Astrocyte of the cerebellum (primary cell): ENCODE results near the gene KLHL10.
"Not testable (repeated sequence)": the region's sequence is repeated elsewhere in the genome, so short reads cannot be mapped to it uniquely, and the experiment has no call there.

Experiments used
- DNase-seq: peaks from one replicate; pipeline ENCODE4 v3.0.0-alpha.2; 2011; ENCODE audit warnings: low read depth
- H3K4me3 ChIP-seq: 2 replicates; pipeline ENCODE4 v1.5.1; 2011; ENCODE audit warnings: mild to moderate bottlenecking, low read depth, low read length, moderate library complexity
- CTCF ChIP-seq: IDR thresholded peaks from 2 replicates; pipeline ENCODE4 v1.5.1; 2012; ENCODE audit warnings: low read length, low read depth, moderate library complexity, mild to moderate bottlenecking; ENCODE audit errors: missing control alignments
- in situ Hi-C: cut with HindIII; loops from 2 replicates; pipeline ENCODE4 v1.10.0; 2017; ENCODE audit warnings: low sequenced_read_pairs

Gene KLHL10

GRCh38 chr17:41836550-41837196 lies 952 bp upstream of the KLHL10 start:
- DNase-seq: no peak
- TF ChIP-seq CTCF: no peak
- peak overlapping the region; percentile 77 for H3K4me3 ChIP-seq
- in situ Hi-C loops: no loop called here

GRCh38 chr17:41839448-41839847 lies 1.8 kb downstream of the KLHL10 start:
- H3K4me3 ChIP-seq, DNase-seq, in situ Hi-C loops: not testable (repeated sequence)

GRCh38 chr17:41840781-41841180 lies 3.2 kb downstream of the KLHL10 start:
- H3K4me3 ChIP-seq, DNase-seq, in situ Hi-C loops: not testable (repeated sequence)

DNA sequence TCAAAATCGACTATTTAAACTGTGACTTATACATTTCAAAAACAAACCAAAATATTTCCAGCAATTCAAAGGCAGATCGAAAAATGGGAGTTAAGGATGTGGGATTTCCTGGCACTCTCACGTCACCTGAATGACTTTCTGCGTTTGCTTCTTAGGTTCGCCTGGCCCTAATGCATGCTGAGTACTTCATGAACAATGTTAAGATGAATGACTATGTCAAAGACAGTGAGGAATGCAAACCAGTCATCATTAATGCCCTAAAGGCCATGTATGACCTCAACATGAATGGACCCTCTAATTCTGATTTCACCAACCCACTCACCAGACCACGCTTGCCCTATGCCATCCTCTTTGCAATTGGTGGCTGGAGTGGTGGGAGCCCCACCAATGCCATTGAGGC lies 7.3 kb downstream of the KLHL10 start:
- H3K4me3 ChIP-seq: no peak overlapping the region
- no peak for DNase-seq
- in situ Hi-C loops: no loop called here
- no peak for TF ChIP-seq CTCF

- no peak for DNase-seq
- no peak for TF ChIP-seq CTCF
- in situ Hi-C loops: no loop called here
- no peak overlapping the region for H3K4me3 ChIP-seq
These were observed 11.2 kb downstream of the KLHL10 start for GRCh38 chr17:41848788-41849187.

DNA sequence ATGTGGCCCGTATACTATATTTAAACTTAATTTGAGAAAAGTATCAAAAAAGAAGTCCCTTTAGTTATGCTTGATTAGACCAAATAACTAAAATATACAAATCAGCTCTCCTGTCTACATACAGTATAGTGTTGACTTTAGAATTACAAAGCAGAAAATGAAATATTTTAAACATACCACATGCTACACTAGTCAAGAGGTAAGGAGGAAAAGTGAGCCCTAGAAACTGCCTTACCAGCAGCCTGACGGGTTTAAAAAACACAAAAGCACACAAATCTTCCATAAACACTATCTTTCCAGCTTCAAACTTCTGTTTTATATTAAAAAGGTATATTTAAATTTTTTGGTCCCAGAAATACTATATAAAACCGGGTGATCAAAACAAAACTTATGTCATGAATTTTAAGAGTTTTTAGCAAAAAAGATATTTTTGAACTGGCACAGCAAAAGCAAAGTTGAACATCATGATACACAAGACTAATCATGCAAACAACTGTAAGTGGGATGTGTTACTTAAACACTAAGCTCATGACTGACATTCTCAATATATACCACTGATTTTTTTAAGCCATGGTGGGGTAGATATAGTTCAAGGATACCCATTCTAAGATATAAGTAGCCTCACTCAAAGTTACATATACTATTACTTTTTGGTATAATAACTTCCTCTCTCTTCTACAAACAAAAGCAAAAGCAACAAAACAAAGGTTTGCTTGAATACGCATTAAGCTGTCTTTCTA lies 11.8 kb downstream of the KLHL10 start:
- no peak for TF ChIP-seq CTCF
- DNase-seq: no peak
- H3K4me3 ChIP-seq: no peak overlapping the region
- in situ Hi-C loops: no loop called here

DNA sequence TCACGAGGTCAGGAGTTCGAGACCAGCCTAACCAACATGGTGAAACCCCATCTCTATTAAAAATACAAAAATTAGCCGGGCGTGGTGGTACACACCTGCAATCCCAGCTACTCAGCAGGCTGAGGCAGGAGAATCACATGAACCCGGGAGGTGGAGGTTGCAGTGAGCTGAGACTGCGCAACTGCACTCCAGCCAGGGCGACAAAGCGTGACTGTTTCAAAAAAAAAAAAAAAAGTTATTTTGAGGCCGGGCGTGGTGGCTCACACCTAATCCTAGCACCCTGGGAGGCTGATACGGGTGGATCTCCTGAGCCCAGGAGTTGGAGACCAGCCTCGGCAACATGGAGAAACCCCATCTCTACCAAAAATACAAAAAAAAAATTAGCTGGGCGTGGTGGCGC lies 13.8 kb downstream of the KLHL10 start:
- DNase-seq, H3K4me3 ChIP-seq, in situ Hi-C loops: not testable (repeated sequence)

- DNase-seq: no peak
- in situ Hi-C loops: no loop called here
- TF ChIP-seq CTCF: no peak
These were observed 22.8 kb downstream of the KLHL10 start for GRCh38 chr17:41860254-41860931.

More at GRCh38 chr17:41860254-41860931, 22.8 kb downstream of the KLHL10 start:
- no peak overlapping the region for H3K4me3 ChIP-seq
